ENCODE results near the gene LYSMD4. TPM values are rescaled to one million over a fixed set of nuclear protein-coding genes. Genes with fewer than 3 reads are reported as not detected.

Gene LYSMD4
- total RNA-seq, 1 donor from 2014 or later: 11.7 TPM

DNA sequence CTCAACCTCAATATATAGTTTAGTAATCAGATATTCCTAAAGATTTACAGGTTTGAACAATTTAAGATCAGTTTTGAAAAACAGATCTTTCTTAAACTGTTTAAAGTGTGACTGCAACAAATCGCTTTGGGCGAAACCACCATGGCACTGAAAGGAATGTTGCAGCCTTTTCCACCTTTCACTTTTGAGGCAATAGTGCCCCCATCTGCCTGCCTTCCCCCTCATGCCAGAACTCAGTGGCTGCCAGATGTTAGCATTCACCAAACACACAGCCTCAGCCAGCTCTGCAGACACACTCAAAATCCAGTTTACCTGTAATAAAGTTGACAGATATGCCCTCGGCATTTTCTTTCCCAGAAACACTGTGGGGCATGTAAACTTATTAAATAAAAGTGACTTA, 3.3 kb downstream of the LYSMD4 start:
- peaks cover 14% of the 10 kb centered on the region for H3K27me3 ChIP-seq

DNA sequence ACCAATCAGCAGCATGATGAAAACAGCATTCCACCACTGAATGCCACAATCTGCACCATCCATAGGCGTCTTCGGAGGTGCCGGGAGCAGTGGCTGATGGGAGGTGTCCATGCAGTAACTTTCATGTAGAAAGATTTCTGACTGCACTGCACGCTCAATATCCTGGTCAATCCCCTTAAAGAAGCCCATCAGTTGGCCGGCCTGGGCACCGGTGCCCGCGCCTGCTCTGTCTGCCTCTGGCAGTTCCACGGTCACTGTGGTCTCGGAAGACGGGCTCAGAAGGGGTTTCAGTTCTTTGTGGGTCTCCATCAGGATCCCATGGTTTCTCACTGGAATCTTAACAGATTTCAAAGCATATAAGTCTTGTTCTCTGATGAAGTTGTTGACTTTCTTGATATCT, 3.9 kb downstream of the LYSMD4 start:
- Mint-ChIP-seq H3K4me3 (no peak overlapping the region), H3K4me1 (peaks cover 24% of the 10 kb centered on the region), H3K27me3 (ENCODE audit: insufficient read depth, low read depth) (no peaks in the 10 kb centered on the region), H3K9me3 (peaks cover 10% of the 10 kb centered on the region), H3K36me3 (peaks cover 20% of the 10 kb centered on the region), H3K27ac (no peak overlapping the region)
- DNase-seq (ENCODE audit: low spot score): no peak
- no peak overlapping the region for H3K4me3 ChIP-seq
- H3K4me1 ChIP-seq: peaks cover 13% of the 10 kb centered on the region
- no peak overlapping the region for H3K9ac ChIP-seq
- no peaks in the 10 kb centered on the region for H3K36me3 ChIP-seq
- no peak for TF ChIP-seq EZH2phosphoT487 (IDR thresholded peaks at IDR 0.05)
- no peak overlapping the region for H2AFZ ChIP-seq (replicated peaks)
- H3K27ac ChIP-seq: no peak overlapping the region
- H3F3A ChIP-seq (ENCODE audit: low read depth): peaks cover 5% of the 10 kb centered on the region
- peaks cover 29% of the 10 kb centered on the region for H4K20me1 ChIP-seq (ENCODE audit: low read depth)
- no peak overlapping the region for H3K4me2 ChIP-seq
- no peaks in the 10 kb centered on the region for H3K9me3 ChIP-seq (ENCODE audit: low read depth)
- peaks cover 14% of the 10 kb centered on the region for H3K27me3 ChIP-seq
- H3K79me2 ChIP-seq (ENCODE audit: low read depth): peaks cover 19% of the 10 kb centered on the region

More for the DNA sequence above, 3.3 kb downstream of the LYSMD4 start:
- Mint-ChIP-seq H3K9me3 (peaks cover 8% of the 10 kb centered on the region), H3K4me3 (no peak overlapping the region), H3K4me1 (peaks cover 28% of the 10 kb centered on the region), H3K27me3 (ENCODE audit: insufficient read depth, low read depth) (no peaks in the 10 kb centered on the region), H3K27ac (no peak overlapping the region), H3K36me3 (peaks cover 16% of the 10 kb centered on the region)
- no peaks in the 10 kb centered on the region for H3K36me3 ChIP-seq
- no peak overlapping the region for H3K4me3 ChIP-seq
- H3K4me2 ChIP-seq: no peak overlapping the region
- H2AFZ ChIP-seq (replicated peaks): no peak overlapping the region
- H3K4me1 ChIP-seq: peaks cover 13% of the 10 kb centered on the region
- H3F3A ChIP-seq (ENCODE audit: low read depth): peaks cover 5% of the 10 kb centered on the region
- no peak overlapping the region for H3K9ac ChIP-seq
- H3K9me3 ChIP-seq (ENCODE audit: low read depth): no peaks in the 10 kb centered on the region
- H4K20me1 ChIP-seq (ENCODE audit: low read depth): peaks cover 29% of the 10 kb centered on the region
- H3K79me2 ChIP-seq (ENCODE audit: low read depth): peaks cover 19% of the 10 kb centered on the region
- no peak overlapping the region for H3K27ac ChIP-seq
- DNase-seq (ENCODE audit: low spot score): peak; percentile 54
- TF ChIP-seq EZH2phosphoT487 (IDR thresholded peaks at IDR 0.05): no peak
- no peak for TF ChIP-seq EZH2 (IDR thresholded peaks at IDR 0.05)
- TF ChIP-seq, protein P1, sequence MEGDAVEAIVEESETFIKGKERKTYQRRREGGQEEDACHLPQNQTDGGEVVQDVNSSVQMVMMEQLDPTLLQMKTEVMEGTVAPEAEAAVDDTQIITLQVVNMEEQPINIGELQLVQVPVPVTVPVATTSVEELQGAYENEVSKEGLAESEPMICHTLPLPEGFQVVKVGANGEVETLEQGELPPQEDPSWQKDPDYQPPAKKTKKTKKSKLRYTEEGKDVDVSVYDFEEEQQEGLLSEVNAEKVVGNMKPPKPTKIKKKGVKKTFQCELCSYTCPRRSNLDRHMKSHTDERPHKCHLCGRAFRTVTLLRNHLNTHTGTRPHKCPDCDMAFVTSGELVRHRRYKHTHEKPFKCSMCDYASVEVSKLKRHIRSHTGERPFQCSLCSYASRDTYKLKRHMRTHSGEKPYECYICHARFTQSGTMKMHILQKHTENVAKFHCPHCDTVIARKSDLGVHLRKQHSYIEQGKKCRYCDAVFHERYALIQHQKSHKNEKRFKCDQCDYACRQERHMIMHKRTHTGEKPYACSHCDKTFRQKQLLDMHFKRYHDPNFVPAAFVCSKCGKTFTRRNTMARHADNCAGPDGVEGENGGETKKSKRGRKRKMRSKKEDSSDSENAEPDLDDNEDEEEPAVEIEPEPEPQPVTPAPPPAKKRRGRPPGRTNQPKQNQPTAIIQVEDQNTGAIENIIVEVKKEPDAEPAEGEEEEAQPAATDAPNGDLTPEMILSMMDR (IDR thresholded peaks at IDR 0.05): peak; percentile 54

DNA sequence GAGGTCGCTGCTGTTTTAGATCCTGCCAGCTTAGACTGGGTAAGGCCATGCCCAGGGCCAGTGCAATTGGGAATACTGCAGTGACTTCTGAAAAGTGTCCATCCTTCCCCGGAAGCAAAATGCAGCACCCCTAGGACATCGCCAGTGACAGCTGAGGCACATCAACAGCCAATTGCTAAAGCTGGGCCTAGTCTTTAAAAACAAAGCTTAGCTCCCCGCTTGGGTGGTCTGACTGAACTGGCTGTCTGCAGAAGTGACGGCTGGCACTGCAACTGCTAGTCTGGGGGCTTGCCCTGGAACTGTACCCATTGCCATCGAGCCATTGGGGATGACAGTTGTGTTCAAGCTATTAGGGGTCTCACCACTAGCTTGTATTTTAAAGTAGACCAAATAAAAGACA, 4.3 kb downstream of the LYSMD4 start:
- Mint-ChIP-seq H3K4me1 (peaks cover 24% of the 10 kb centered on the region), H3K27me3 (ENCODE audit: insufficient read depth, low read depth) (no peaks in the 10 kb centered on the region), H3K27ac (no peak overlapping the region), H3K9me3 (peaks cover 10% of the 10 kb centered on the region), H3K4me3 (no peak overlapping the region), H3K36me3 (peaks cover 21% of the 10 kb centered on the region)
- H3K79me2 ChIP-seq (ENCODE audit: low read depth): peaks cover 19% of the 10 kb centered on the region
- no peak overlapping the region for H2AFZ ChIP-seq (replicated peaks)
- TF ChIP-seq, protein P1 (IDR thresholded peaks at IDR 0.05): no peak
- no peak overlapping the region for H3K4me2 ChIP-seq
- peaks cover 5% of the 10 kb centered on the region for H3F3A ChIP-seq (ENCODE audit: low read depth)
- H3K27me3 ChIP-seq: peaks cover 14% of the 10 kb centered on the region
- H3K4me3 ChIP-seq: no peak overlapping the region
- no peaks in the 10 kb centered on the region for H3K36me3 ChIP-seq
- DNase-seq (ENCODE audit: low spot score): no peak
- H4K20me1 ChIP-seq (ENCODE audit: low read depth): peaks cover 29% of the 10 kb centered on the region
- peaks cover 13% of the 10 kb centered on the region for H3K4me1 ChIP-seq
- H3K9me3 ChIP-seq (ENCODE audit: low read depth): no peaks in the 10 kb centered on the region
- no peak overlapping the region for H3K9ac ChIP-seq
- no peak overlapping the region for H3K27ac ChIP-seq

DNA sequence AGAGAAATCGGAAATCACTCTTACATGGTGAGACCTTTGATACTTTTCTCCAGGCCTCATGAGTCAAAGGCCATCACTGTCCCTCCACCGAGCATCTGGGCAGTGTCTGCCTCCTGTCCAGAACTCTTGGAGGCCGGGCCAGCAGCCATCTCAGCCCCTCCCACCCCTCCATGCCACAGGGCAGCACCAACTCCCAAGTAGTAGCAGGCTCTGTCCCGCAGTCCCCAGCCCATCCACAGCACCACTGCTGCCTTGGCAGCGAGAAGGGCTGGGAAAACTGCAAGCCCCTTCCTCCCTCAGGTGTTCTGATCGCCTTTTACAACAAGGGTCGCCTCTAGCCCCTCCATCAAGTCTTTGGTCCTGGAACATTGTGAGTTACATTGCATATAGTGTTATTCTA, 5.5 kb downstream of the LYSMD4 start:
- H3K9ac ChIP-seq: no peak overlapping the region
- H3K36me3 Mint-ChIP-seq: peaks cover 26% of the 10 kb centered on the region
- DNase-seq (ENCODE audit: low spot score): no peak
- H3K79me2 ChIP-seq (ENCODE audit: low read depth): peaks cover 18% of the 10 kb centered on the region
- H3K9me3 Mint-ChIP-seq: peaks cover 10% of the 10 kb centered on the region
- no peak overlapping the region for H3K4me3 ChIP-seq
- peaks cover 28% of the 10 kb centered on the region for H4K20me1 ChIP-seq (ENCODE audit: low read depth)
- peaks cover 14% of the 10 kb centered on the region for H3K27me3 ChIP-seq
- no peak overlapping the region for H2AFZ ChIP-seq (replicated peaks)
- no peaks in the 10 kb centered on the region for H3F3A ChIP-seq (ENCODE audit: low read depth)
- no peaks in the 10 kb centered on the region for H3K9me3 ChIP-seq (ENCODE audit: low read depth)
- H3K4me2 ChIP-seq: no peak overlapping the region
- no peaks in the 10 kb centered on the region for H3K36me3 ChIP-seq
- H3K4me1 Mint-ChIP-seq: peaks cover 21% of the 10 kb centered on the region
- H3K4me3 Mint-ChIP-seq: no peak overlapping the region
- no peak overlapping the region for H3K27ac Mint-ChIP-seq
- peaks cover 13% of the 10 kb centered on the region for H3K4me1 ChIP-seq
- no peak overlapping the region for H3K27ac ChIP-seq
- TF ChIP-seq, protein P1 (IDR thresholded peaks at IDR 0.05): no peak
- H3K27me3 Mint-ChIP-seq (ENCODE audit: insufficient read depth, low read depth): no peaks in the 10 kb centered on the region
